Naive thymus-derived CD8-positive, alpha-beta T cell (primary cell): ENCODE results near the gene POLDIP2. TPM values are rescaled to one million over a fixed set of nuclear protein-coding genes. Genes with fewer than 3 reads are reported as not detected.

Experiments
- ATAC-seq, 2 donors: fragments of 150-1000 bp; cut with Tn5 transposase in 1 of 2; sonication (Bioruptor Pico), chemical (Tn5 transposase) in 1 of 2; 1 replicate in 1 of 2; 2 replicates in 1 of 2; pipeline ENCODE4 v1.10.0; 2021; ENCODE audit warnings: mild to moderate bottlenecking in 2 of 2, moderate library complexity in 2 of 2
- POLR2A ChIA-PET: fragments of 350-600 bp; sonication (Branson Sonifier 250); formaldehyde crosslinking; loops from one replicate; lab custom pipeline; 2021; ENCODE audit warnings: antibody characterized with exemption; lab: Charles Lee
- DNase-seq, 10 donors: peaks; one replicate each; pipeline versions ENCODE4 v3.0.0 to v3.0.0-alpha.2; 2020 to 2022
- H3K27ac Mint-ChIP-seq, 10 donors: one replicate each; pipeline ENCODE4 v1.8.0; 2020 to 2022; ENCODE audit warnings: mild to moderate bottlenecking in 10 of 10, mixed read lengths in 10 of 10, moderate library complexity in 4 of 10, inconsistent platforms in 1 of 10
- H3K27me3 Mint-ChIP-seq, 5 donors: one replicate each; pipeline ENCODE4 v1.8.0; 2021 to 2022; ENCODE audit warnings: mixed read lengths in 5 of 5
- H3K36me3 Mint-ChIP-seq, 3 donors: one replicate each; pipeline ENCODE4 v1.8.0; 2020 to 2022; ENCODE audit warnings: mixed read lengths in 3 of 3, mild to moderate bottlenecking in 2 of 3, inconsistent platforms in 1 of 3
- H3K4me1 Mint-ChIP-seq, 4 donors: one replicate each; pipeline ENCODE4 v1.8.0; 2021 to 2022; ENCODE audit warnings: mixed read lengths in 4 of 4
- H3K4me3 Mint-ChIP-seq, 10 donors: one replicate each; pipeline ENCODE4 v1.8.0; 2020 to 2022; ENCODE audit warnings: mild to moderate bottlenecking in 10 of 10, mixed read lengths in 10 of 10, moderate library complexity in 6 of 10, inconsistent platforms in 1 of 10
- H3K9me3 Mint-ChIP-seq, 9 donors: one replicate each; pipeline ENCODE4 v1.8.0; 2020 to 2022; ENCODE audit warnings: mixed read lengths in 9 of 9, mild to moderate bottlenecking in 3 of 9, inconsistent platforms in 1 of 9, moderate library complexity in 1 of 9
- polyA plus RNA-seq, 3 donors: library from polyadenylated mRNA; unstranded; fragments of 300-500 nt; fragmentation: Illumina TruSeq; gene quantifications; one replicate each; pipeline ENCODE4 v1.2.3, GENCODE V29; 2021
- total RNA-seq, 8 experiments: library from RNA in 2 of 8; stranded (reverse) in 2 of 8; gene quantifications; one replicate each; pipeline ENCODE4 v1.2.3 and lab custom pipeline; 2021 to 2026

Gene POLDIP2
- total and polyA plus RNA-seq, 5 experiments from 2014 or later = 35.4 to 90.3 (median 81.3) TPM

GRCh38 chr17:28363186-28363585 is 5.9 kb upstream of the POLDIP2 start:
- DNase-seq (no peak), ATAC-seq (no peak)
- H3K27ac Mint-ChIP-seq = no peak overlapping the region
- POLR2A ChIA-PET = no interaction called here
- no peak overlapping the region for H3K4me3 Mint-ChIP-seq
- peaks cover 3 to 11% (median 5%) of the 10 kb centered on the region in 4 donors for H3K4me1 Mint-ChIP-seq
- peaks cover 0 to 44% (median 14%) of the 10 kb centered on the region in 3 donors for H3K36me3 Mint-ChIP-seq
- no peaks in the 10 kb centered on the region for H3K9me3 Mint-ChIP-seq
- no peaks in the 10 kb centered on the region for H3K27me3 Mint-ChIP-seq

DNA sequence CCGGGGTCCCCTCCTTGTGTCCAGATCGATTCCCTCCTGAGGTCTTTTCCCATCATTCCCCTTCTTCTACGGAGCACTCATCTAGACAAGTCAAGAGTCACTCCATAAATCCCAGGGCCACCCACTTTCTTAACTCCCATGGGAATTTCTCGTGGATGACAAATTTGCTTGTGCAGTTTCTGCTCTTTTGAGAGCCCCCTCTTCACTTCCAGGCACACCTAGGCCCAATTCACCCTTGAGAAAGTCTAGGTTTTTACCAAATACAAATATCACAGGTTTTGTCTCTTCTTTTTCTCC is 522 bp upstream of the POLDIP2 start:
- ATAC-seq (no peak), DNase-seq (peak in 1 of 10 donors; percentile 60)
- peak overlapping the region; percentile 91 to 97 (median 96) for H3K27ac Mint-ChIP-seq
- peak overlapping the region; percentile 89 to 96 (median 93) for H3K4me3 Mint-ChIP-seq
- POLR2A ChIA-PET = interaction anchor here (0.6 to 5.9 kb wide), 21 partner anchors 9 to 782 kb away, joined by 3 to 99 read pairs (median 6); partner anchors contain the start of genes IFT20, PHF12, SARM1 and SDF2
- peaks cover 19 to 33% (median 27%) of the 10 kb centered on the region in 4 donors for H3K4me1 Mint-ChIP-seq
- H3K9me3 Mint-ChIP-seq = no peaks in the 10 kb centered on the region
- H3K27me3 Mint-ChIP-seq = no peaks in the 10 kb centered on the region
- peaks cover 0 to 62% (median 16%) of the 10 kb centered on the region in 3 donors for H3K36me3 Mint-ChIP-seq

DNA sequence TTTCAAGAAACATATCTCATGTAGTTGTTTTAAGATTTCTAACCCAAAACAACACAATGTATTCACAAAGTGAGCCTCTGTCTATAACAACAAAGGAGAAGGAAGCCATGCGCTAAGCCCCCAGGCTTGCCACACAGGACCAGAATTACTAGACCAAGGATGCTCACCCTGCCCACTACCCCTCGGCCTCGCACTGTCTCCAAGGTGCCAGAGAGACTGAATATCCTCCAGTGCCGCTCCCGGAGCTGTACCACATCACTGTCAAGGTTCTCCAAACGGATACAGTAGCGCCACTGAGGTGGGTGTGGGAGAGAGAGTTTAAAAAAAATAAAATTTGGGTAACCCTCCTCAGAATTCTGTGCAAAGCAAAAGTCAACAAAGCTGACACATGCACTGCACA is 7.1 kb downstream of the POLDIP2 start:
- no peak for ATAC-seq
- H3K27ac Mint-ChIP-seq = peak overlapping the region in 1 of 10 donors; percentile 43
- H3K36me3 Mint-ChIP-seq = peaks cover 0 to 84% (median 8%) of the 10 kb centered on the region in 3 donors
- H3K27me3 Mint-ChIP-seq = no peaks in the 10 kb centered on the region
- H3K4me3 Mint-ChIP-seq = no peak overlapping the region
- H3K9me3 Mint-ChIP-seq = no peaks in the 10 kb centered on the region
- no peak for DNase-seq
- H3K4me1 Mint-ChIP-seq = peaks cover 0 to 5% (median 1%) of the 10 kb centered on the region in 4 donors
- POLR2A ChIA-PET = no interaction called here

- H3K4me3 Mint-ChIP-seq = no peak overlapping the region
- H3K9me3 Mint-ChIP-seq = no peaks in the 10 kb centered on the region
- peaks cover 0 to 82% (median 8%) of the 10 kb centered on the region in 3 donors for H3K36me3 Mint-ChIP-seq
- H3K27ac Mint-ChIP-seq = peak overlapping the region in 1 of 10 donors; percentile 3
- DNase-seq (no peak), ATAC-seq (no peak)
- peaks cover 0 to 4% (median 2%) of the 10 kb centered on the region in 4 donors for H3K4me1 Mint-ChIP-seq
- POLR2A ChIA-PET = interaction anchor here (1.2 to 2.2 kb wide), 2 partner anchors 8 to 13 kb away, joined by 4 to 10 read pairs; partner anchors contain the start of genes POLDIP2 and TNFAIP1
- H3K27me3 Mint-ChIP-seq = no peaks in the 10 kb centered on the region
Observed at GRCh38 chr17:28348979-28349378, 8.3 kb downstream of the POLDIP2 start.

- Mint-ChIP-seq H3K27ac (peak overlapping the region in 4 of 10 donors; percentile 32 to 71 (median 40)), H3K36me3 (peaks cover 0 to 74% (median 8%) of the 10 kb centered on the region in 3 donors), H3K27me3 (no peaks in the 10 kb centered on the region), H3K4me3 (no peak overlapping the region), H3K9me3 (no peaks in the 10 kb centered on the region), H3K4me1 (peaks cover 0 to 9% (median 4%) of the 10 kb centered on the region in 4 donors)
- ATAC-seq = no peak
- no peak for DNase-seq
- POLR2A ChIA-PET = interaction anchor here (0.7 to 2.2 kb wide), 2 partner anchors 10 to 12 kb away, joined by 3 to 10 read pairs; partner anchors contain the start of genes IFT20, POLDIP2 and TNFAIP1
Observed at GRCh38 chr17:28347261-28347891, 10.0 kb downstream of the POLDIP2 start.

DNA sequence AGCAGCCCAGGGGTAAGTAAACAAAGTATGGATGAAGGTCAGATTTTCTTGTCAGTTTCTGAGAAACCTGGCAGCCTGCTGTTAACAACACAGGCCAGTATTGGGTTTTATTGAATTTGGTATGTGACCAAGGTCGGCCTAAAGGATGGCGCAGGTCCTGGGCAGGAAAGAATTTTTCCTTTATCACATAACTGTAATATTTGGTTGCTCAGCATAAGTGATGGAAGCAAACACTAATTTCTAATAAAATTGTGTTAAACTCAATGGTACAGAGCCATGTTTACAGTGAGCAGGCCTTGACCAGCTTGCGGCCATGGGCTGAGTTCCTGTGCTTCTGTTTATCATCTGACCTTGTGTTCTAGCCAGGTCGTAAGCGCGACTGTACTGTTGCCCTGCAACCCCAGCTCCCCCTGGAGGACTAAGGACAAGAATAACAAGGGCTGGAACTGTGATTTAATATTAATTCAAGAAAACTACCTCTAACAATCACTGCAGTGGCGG is 10.5 kb downstream of the POLDIP2 start:
- Mint-ChIP-seq H3K4me1 (peaks cover 0 to 9% (median 4%) of the 10 kb centered on the region in 4 donors), H3K27ac (peak overlapping the region in 2 of 10 donors; percentile 53 to 58), H3K4me3 (no peak overlapping the region), H3K9me3 (no peaks in the 10 kb centered on the region), H3K36me3 (peaks cover 0 to 75% (median 9%) of the 10 kb centered on the region in 3 donors), H3K27me3 (no peaks in the 10 kb centered on the region)
- ATAC-seq (no peak), DNase-seq (no peak)
- POLR2A ChIA-PET = interaction anchor here (0.7 kb wide), 1 partner anchor 11 kb away, joined by 3 read pairs; the partner anchor contains the start of genes IFT20 and TNFAIP1

DNA sequence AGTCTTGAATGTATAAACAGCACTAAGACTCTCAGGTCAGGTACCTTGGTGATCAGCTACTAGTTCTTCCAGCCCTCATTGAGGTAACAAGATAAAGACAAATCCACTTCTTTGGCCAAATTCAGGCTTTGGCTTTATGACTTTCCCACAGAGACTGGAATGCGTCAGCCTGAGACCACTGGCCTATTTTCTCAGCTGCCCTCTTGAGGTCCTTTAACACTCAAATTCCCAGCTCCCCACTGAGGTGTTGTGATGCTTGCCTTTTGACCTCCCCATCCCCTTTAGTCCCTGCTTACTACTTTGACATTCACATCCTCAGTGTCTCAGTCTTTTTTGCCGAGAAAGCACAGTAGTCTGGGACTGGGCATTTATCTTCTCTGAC is 11.1 kb downstream of the POLDIP2 start:
- Mint-ChIP-seq H3K27ac (peak overlapping the region in 1 of 10 donors; percentile 53), H3K9me3 (no peaks in the 10 kb centered on the region), H3K36me3 (peaks cover 0 to 75% (median 9%) of the 10 kb centered on the region in 3 donors), H3K4me1 (peaks cover 0 to 9% (median 4%) of the 10 kb centered on the region in 4 donors), H3K4me3 (no peak overlapping the region), H3K27me3 (no peaks in the 10 kb centered on the region)
- DNase-seq (no peak), ATAC-seq (no peak)
- POLR2A ChIA-PET = interaction anchor here (1.6 kb wide), 1 partner anchor 11 kb away, joined by 4 read pairs; the partner anchor contains the start of genes IFT20 and TNFAIP1

DNA sequence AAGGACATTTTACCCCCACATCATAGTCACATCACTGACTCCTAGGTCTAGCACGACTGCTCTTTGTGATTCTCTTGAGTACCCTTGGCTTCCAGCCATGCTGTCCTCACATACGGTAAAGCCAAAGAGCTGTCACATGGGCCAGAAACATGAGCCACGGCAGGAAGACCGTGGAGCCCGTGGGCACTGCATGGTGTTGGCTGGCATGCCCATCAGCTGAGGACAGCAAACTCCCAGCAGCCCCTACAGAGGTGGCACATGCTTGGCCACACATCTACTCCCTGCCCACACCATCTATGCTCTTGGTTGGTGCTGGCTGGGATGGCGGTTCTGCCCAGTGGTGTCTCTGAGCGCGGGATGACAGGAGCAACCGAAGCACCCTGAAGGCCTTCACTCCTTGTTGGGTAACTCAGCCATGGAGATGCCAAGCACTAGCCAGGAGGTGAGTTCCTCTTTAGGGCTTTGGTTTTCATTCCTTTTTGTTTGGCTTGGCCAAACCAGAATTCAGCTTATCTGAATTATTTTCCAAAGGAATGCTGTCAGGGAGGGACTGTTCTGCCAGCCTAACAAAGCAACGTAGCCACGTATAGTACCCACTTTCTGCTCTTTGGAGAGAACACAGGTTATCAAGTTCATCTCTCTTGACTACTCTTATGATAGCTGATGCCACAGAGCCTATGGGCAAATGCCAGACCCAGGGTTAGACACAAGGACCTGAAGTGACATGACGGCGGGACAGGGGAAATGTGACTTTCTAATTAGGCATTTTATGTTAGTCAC is 11.7 kb downstream of the POLDIP2 start:
- Mint-ChIP-seq H3K27me3 (no peaks in the 10 kb centered on the region), H3K4me3 (no peak overlapping the region), H3K4me1 (peaks cover 0 to 9% (median 2%) of the 10 kb centered on the region in 4 donors), H3K9me3 (no peaks in the 10 kb centered on the region), H3K27ac (peak overlapping the region in 1 of 10 donors; percentile 61), H3K36me3 (peaks cover 0 to 75% (median 4%) of the 10 kb centered on the region in 3 donors)
- ATAC-seq (no peak), DNase-seq (no peak)
- POLR2A ChIA-PET = interaction anchor here (0.7 to 1.6 kb wide), 2 partner anchors 10 to 11 kb away, joined by 3 to 4 read pairs; partner anchors contain the start of genes IFT20, POLDIP2 and TNFAIP1

DNA sequence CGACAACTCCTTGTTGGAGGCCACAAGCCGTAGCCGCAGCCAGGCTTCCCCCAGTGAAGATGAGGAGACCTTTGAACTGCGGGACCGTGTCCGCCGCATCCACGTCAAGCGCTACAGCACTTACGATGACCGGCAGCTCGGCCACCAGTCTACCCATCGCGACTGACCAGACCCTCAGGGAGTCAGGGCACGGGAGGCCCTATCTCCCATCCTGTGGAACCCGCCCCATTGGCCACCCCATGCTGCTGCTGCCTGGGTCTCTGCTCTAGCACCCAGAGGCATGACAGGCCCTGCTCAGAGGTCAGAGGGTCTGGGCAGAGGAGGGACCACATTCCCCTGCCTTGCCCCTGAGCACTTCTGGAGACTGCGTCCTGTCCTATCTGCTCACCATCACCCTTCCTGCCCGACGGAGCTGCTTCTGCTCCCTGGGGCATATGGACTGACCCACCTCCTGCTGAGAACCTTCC is 12.9 kb downstream of the POLDIP2 start:
- H3K4me1 Mint-ChIP-seq = peaks cover 0 to 14% (median 2%) of the 10 kb centered on the region in 4 donors
- H3K9me3 Mint-ChIP-seq = no peaks in the 10 kb centered on the region
- ATAC-seq = no peak
- peaks cover 0 to 69% (median 3%) of the 10 kb centered on the region in 3 donors for H3K36me3 Mint-ChIP-seq
- DNase-seq = no peak
- no peak overlapping the region for H3K4me3 Mint-ChIP-seq
- POLR2A ChIA-PET = interaction anchor here (0.7 to 1.6 kb wide), 3 partner anchors 9 to 13 kb away, joined by 3 to 4 read pairs (median 4); partner anchors contain the start of genes IFT20, POLDIP2 and TNFAIP1
- peak overlapping the region in 2 of 10 donors; percentile 37 to 61 for H3K27ac Mint-ChIP-seq
- no peaks in the 10 kb centered on the region for H3K27me3 Mint-ChIP-seq

DNA sequence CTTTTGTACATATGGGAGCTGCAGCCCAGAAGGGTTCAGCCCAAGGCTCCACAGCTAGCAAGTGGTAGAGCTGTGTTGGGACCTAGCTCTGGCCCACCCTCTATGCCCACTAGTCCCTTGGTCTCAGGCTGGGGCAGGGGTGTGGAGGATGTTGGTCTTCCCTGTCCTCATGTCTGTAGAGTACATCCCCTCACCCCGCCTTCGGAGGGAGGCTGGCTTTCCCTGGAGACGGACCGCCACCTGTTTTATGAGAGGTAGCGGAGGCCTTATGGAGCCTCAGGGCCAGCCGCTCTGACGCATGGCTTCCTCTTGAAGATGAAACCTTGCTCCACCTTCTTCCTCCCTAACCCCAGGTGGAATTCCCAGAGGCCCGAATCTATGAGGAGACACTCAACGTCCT is 13.3 kb downstream of the POLDIP2 start:
- DNase-seq (no peak), ATAC-seq (no peak)
- POLR2A ChIA-PET = interaction anchor here (1.6 kb wide), 1 partner anchor 13 kb away, joined by 4 read pairs; the partner anchor contains the start of gene POLDIP2
- Mint-ChIP-seq H3K27me3 (no peaks in the 10 kb centered on the region), H3K4me3 (no peak overlapping the region), H3K4me1 (peaks cover 0 to 16% (median 2%) of the 10 kb centered on the region in 4 donors), H3K36me3 (peaks cover 0 to 66% (median 3%) of the 10 kb centered on the region in 3 donors), H3K27ac (peak overlapping the region in 5 of 10 donors; percentile 46 to 79 (median 61)), H3K9me3 (no peaks in the 10 kb centered on the region)

- H3K36me3 Mint-ChIP-seq = peaks cover 0 to 61% (median 3%) of the 10 kb centered on the region in 3 donors
Observed at GRCh38 chr17:28343491-28343932, 13.8 kb downstream of the POLDIP2 start.

GRCh38 chr17:28342313-28342712 is 15.0 kb downstream of the POLDIP2 start:
- POLR2A ChIA-PET = no interaction called here
- Mint-ChIP-seq H3K4me1 (peaks cover 5 to 29% (median 12%) of the 10 kb centered on the region in 4 donors), H3K27me3 (no peaks in the 10 kb centered on the region), H3K9me3 (no peaks in the 10 kb centered on the region), H3K27ac (peak overlapping the region in 2 of 10 donors; percentile 41 to 80), H3K4me3 (no peak overlapping the region), H3K36me3 (peaks cover 0 to 51% (median 3%) of the 10 kb centered on the region in 3 donors)
- DNase-seq = no peak
- ATAC-seq = no peak

More at GRCh38 chr17:28343491-28343932, 13.8 kb downstream of the POLDIP2 start:
- DNase-seq (no peak), ATAC-seq (peak in 1 of 2 donors; percentile 54)
- H3K4me1 Mint-ChIP-seq = peaks cover 0 to 19% (median 3%) of the 10 kb centered on the region in 4 donors
- H3K27me3 Mint-ChIP-seq = no peaks in the 10 kb centered on the region
- POLR2A ChIA-PET = interaction anchor here (1.6 kb wide), 1 partner anchor 14 kb away, joined by 4 read pairs; the partner anchor contains the start of gene POLDIP2
- no peaks in the 10 kb centered on the region for H3K9me3 Mint-ChIP-seq
- H3K27ac Mint-ChIP-seq = peak overlapping the region in 7 of 10 donors; percentile 6 to 79 (median 61)
- H3K4me3 Mint-ChIP-seq = no peak overlapping the region
